Memory B cell (primary cell): ENCODE measurements around the gene CHAC1.

ENCODE experiments used
- ATAC-seq: fragments of 150-1000 bp; cut with Tn5 transposase; 2 replicates; pipeline ENCODE4 v1.10.0; 2021; ENCODE audit warnings: low read depth, mild to moderate bottlenecking, moderate library complexity
- DNase-seq, 2 donors: peaks; one replicate each; pipeline ENCODE4 v3.0.0; 2022; ENCODE audit warnings: low spot score in 2 of 2
- H3K27ac Mint-ChIP-seq: one replicate; pipeline ENCODE4 v1.8.0; 2022; ENCODE audit warnings: mild to moderate bottlenecking, moderate library complexity, mixed read lengths
- H3K27me3 Mint-ChIP-seq: one replicate; pipeline ENCODE4 v1.8.0; 2022; ENCODE audit warnings: mixed read lengths
- H3K36me3 Mint-ChIP-seq: one replicate; pipeline ENCODE4 v1.8.0; 2022; ENCODE audit warnings: mild to moderate bottlenecking, mixed read lengths
- H3K4me1 Mint-ChIP-seq: one replicate; pipeline ENCODE4 v1.8.0; 2022; ENCODE audit warnings: mixed read lengths
- H3K4me3 Mint-ChIP-seq: one replicate; pipeline ENCODE4 v1.8.0; 2022; ENCODE audit warnings: mild to moderate bottlenecking, moderate library complexity, mixed read lengths
- H3K9me3 Mint-ChIP-seq: one replicate; pipeline ENCODE4 v1.8.0; 2022; ENCODE audit warnings: mixed read lengths

The CHAC1 gene

GRCh38 chr15:40952901-40953712, at the start of gene CHAC1:
CHAC1 (plus strand) TSS chr15:40953471; CDS start chr15:40953584, 113 bp downstream.
- DNase-seq (peak; percentile 79 to 85), ATAC-seq (peak; percentile 97)
- H3K9me3 Mint-ChIP-seq = no peaks in the 10 kb centered on the region
- H3K27ac Mint-ChIP-seq = peak within 1 kb of the TSS; percentile 58
- H3K36me3 Mint-ChIP-seq = no peaks in the 10 kb centered on the region
- peak within 1 kb of the TSS; percentile 91 for H3K4me3 Mint-ChIP-seq
- H3K4me1 Mint-ChIP-seq = peaks cover 16% of the 10 kb centered on the region
- peaks cover 7% of the 10 kb centered on the region for H3K27me3 Mint-ChIP-seq

DNA sequence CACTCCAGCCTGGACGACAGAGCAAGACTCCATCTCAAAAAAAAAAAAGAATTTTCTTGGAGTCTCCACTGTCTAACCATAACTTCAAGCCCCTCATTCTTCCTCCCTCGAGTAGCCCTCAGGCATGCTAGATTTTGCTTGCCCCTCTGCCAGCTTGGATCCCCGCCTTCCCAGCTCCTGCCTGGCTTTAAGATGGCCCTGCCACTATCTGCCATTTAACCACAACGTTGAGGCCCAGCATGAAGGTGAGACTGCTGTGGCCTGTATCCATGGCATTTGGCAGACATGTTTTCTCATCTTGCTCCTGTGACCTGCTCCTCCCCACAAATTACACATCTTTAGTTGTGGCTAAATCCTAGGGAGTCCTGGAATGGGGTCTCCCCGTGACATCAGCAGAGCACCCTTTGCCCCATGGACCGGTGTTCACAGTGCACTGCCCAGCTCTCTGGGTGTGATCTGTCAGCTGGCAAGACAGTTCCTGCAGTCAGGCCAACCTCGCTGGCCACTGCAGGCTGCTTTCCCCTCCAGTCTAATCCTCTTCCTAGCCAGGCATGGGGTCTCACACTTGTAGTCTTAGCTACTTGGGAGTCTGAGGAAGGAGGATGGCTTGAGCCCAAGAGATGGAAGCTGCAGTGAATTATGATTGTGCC, 48.6 kb upstream of the CHAC1 start:
- DNase-seq = no peak
- Mint-ChIP-seq H3K36me3 (peaks cover 15% of the 10 kb centered on the region), H3K27ac (peak overlapping the region; percentile 85), H3K4me3 (no peak overlapping the region), H3K4me1 (peaks cover 42% of the 10 kb centered on the region), H3K27me3 (no peaks in the 10 kb centered on the region), H3K9me3 (no peaks in the 10 kb centered on the region)
- no peak for ATAC-seq

- Mint-ChIP-seq H3K36me3 (peaks cover 9% of the 10 kb centered on the region), H3K9me3 (no peaks in the 10 kb centered on the region), H3K4me1 (peaks cover 42% of the 10 kb centered on the region), H3K27me3 (no peaks in the 10 kb centered on the region), H3K27ac (peak overlapping the region; percentile 93), H3K4me3 (peak overlapping the region; percentile 92)
- ATAC-seq = peak; percentile 81
- peak; percentile 94 to 95 for DNase-seq
Measured at GRCh38 chr15:40906091-40906990, 46.9 kb upstream of the CHAC1 start.

DNA sequence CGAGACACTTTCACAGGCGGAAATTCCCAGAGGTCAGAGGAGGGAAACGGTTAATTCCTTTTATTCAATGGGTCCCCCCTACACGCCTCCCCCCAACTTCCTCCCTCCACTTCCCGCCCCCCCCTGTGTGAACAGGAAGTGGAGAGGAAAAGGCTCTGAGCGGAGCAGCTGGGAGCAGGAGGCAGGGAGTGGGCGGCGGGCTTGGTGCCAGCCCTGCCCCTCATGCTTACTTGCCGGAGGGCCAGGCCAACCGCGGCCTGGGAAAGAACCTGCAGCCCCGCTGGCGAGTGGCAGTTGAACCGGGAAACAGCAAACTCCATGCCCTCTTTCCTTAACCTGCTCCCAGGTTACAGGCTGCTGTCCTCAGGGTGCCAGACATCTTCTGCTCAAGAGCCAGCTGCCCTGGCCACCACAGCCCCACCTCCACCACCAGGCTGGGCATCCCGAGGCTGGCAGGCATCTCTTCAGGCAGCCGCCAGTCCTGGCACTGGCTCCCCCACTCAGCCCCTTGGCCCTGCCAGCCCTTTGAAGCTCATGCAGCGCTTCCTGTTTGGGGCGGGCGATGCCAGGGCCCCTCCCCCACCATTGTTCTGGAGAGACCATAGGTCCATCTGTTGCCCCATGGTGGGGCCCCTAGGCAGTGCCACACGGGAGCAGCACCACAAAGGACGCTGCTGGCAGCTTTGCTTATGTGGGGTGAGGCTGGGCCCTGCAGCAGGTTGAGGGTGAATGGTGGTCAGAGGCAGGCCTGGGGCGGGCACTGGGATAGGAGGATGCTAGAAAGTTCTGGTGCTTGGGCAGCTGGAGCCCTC, 46.1 kb upstream of the CHAC1 start:
- peaks cover 42% of the 10 kb centered on the region for H3K4me1 Mint-ChIP-seq
- peak overlapping the region; percentile 92 for H3K4me3 Mint-ChIP-seq
- H3K27ac Mint-ChIP-seq = peak overlapping the region; percentile 93

DNA sequence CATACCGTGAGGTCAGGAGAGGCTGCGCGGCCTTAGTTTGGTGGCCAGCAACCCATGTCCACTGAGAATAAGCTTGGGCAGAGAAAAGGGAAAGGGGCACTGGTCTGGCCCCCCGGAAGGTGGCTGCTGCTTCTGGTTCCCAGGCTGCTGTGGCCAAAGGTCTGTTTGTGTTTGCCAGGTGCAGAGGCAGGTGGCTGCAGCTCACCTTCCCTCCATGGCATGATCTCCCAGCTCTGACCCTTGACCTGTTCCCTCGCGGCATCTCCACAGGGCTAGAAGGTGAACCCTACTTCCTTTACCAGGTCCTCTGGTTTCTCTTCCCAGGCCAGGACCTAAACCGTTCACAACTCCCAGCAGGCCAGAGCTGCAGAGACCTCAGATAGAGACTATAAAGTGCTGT, 45.2 kb upstream of the CHAC1 start:
- ATAC-seq = no peak
- Mint-ChIP-seq H3K9me3 (no peaks in the 10 kb centered on the region), H3K27ac (peak overlapping the region; percentile 39), H3K27me3 (no peaks in the 10 kb centered on the region), H3K36me3 (peaks cover 6% of the 10 kb centered on the region), H3K4me1 (peaks cover 33% of the 10 kb centered on the region), H3K4me3 (peak overlapping the region; percentile 28)
- DNase-seq = no peak

More for the DNA sequence above, 46.1 kb upstream of the CHAC1 start:
- Mint-ChIP-seq H3K9me3 (no peaks in the 10 kb centered on the region), H3K27me3 (no peaks in the 10 kb centered on the region), H3K36me3 (peaks cover 9% of the 10 kb centered on the region)
- ATAC-seq = peak; percentile 21
- peak in 1 of 2 donors; percentile 58 for DNase-seq

- Mint-ChIP-seq H3K27ac (no peak overlapping the region), H3K9me3 (no peaks in the 10 kb centered on the region), H3K27me3 (no peaks in the 10 kb centered on the region), H3K36me3 (no peaks in the 10 kb centered on the region), H3K4me3 (no peak overlapping the region), H3K4me1 (peaks cover 21% of the 10 kb centered on the region)
- ATAC-seq (no peak), DNase-seq (no peak)
Measured at GRCh38 chr15:40909662-40910630, 43.3 kb upstream of the CHAC1 start.

GRCh38 chr15:40911141-40911540, 42.1 kb upstream of the CHAC1 start:
- Mint-ChIP-seq H3K4me3 (no peak overlapping the region), H3K27me3 (no peaks in the 10 kb centered on the region), H3K27ac (no peak overlapping the region), H3K36me3 (no peaks in the 10 kb centered on the region), H3K9me3 (no peaks in the 10 kb centered on the region), H3K4me1 (peaks cover 15% of the 10 kb centered on the region)
- ATAC-seq (no peak), DNase-seq (no peak)

GRCh38 chr15:40911693-40912092, 41.6 kb upstream of the CHAC1 start:
- Mint-ChIP-seq H3K36me3 (no peaks in the 10 kb centered on the region), H3K4me1 (peaks cover 14% of the 10 kb centered on the region), H3K27ac (no peak overlapping the region), H3K9me3 (no peaks in the 10 kb centered on the region), H3K4me3 (no peak overlapping the region), H3K27me3 (no peaks in the 10 kb centered on the region)
- ATAC-seq (no peak), DNase-seq (no peak)

DNA sequence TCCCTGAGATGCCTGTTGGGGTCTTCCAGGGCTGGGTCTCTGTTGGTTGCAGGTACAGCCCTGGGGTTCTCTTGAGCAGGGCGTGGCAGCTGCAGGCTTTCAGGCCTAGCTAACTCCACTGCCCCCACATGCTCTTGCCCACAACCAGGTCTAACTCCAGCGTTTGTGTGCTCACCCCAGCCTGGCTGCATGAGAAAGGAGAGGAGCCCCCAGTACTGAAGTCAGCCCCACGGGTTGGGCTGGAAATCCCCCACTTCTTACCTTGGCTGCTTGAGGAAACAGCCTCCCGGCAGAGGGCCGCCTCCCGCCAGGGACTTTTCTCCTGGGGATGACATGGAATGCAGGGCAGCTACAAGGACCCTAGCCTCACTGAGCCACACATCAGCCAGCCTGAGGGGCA, 40.8 kb upstream of the CHAC1 start:
- no peak for DNase-seq
- Mint-ChIP-seq H3K4me1 (peaks cover 8% of the 10 kb centered on the region), H3K9me3 (no peaks in the 10 kb centered on the region), H3K4me3 (no peak overlapping the region), H3K27me3 (no peaks in the 10 kb centered on the region), H3K27ac (no peak overlapping the region), H3K36me3 (no peaks in the 10 kb centered on the region)
- no peak for ATAC-seq

- no peaks in the 10 kb centered on the region for H3K36me3 Mint-ChIP-seq
- ATAC-seq (no peak), DNase-seq (no peak)
- H3K4me3 Mint-ChIP-seq = no peak overlapping the region
- H3K27ac Mint-ChIP-seq = peak overlapping the region; percentile 7
- no peaks in the 10 kb centered on the region for H3K9me3 Mint-ChIP-seq
- no peaks in the 10 kb centered on the region for H3K27me3 Mint-ChIP-seq
- H3K4me1 Mint-ChIP-seq = peaks cover 4% of the 10 kb centered on the region
Measured at GRCh38 chr15:40914013-40914412, 39.3 kb upstream of the CHAC1 start.

- Mint-ChIP-seq H3K4me3 (no peak overlapping the region), H3K4me1 (peaks cover 4% of the 10 kb centered on the region), H3K27me3 (no peaks in the 10 kb centered on the region), H3K36me3 (no peaks in the 10 kb centered on the region), H3K27ac (no peak overlapping the region), H3K9me3 (no peaks in the 10 kb centered on the region)
- peak; percentile 31 for ATAC-seq
- DNase-seq = no peak
Measured at GRCh38 chr15:40914486-40914885, 38.8 kb upstream of the CHAC1 start.

DNA sequence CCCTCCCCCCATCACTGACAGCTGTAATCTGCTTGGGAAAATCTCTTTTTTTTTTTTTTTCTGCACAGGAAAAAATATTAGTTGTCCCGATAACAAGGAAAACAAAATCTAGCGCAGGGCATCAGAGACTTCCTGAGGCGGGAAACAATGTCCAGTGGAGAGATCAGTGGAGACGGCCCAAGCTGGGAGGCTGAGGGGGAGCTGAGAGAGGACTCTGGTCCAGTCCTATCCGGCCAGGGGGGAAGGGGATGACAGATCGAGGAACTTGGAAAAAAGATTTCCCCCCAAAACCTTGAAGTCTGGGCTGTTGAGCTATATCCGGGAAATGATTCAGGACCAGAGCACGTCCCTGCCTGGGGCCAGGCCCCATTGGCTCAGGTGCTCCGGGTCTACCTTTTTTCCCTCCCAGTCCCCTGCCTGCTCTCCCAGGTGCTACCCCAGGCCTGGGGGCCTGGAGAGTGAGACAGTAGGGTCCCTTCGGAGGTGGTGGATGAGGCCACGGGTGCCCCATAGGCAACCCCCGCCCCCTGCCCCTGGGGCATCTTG, 38.1 kb upstream of the CHAC1 start:
- no peaks in the 10 kb centered on the region for H3K36me3 Mint-ChIP-seq
- H3K27ac Mint-ChIP-seq = no peak overlapping the region
- H3K4me3 Mint-ChIP-seq = no peak overlapping the region
- no peaks in the 10 kb centered on the region for H3K9me3 Mint-ChIP-seq
- ATAC-seq = no peak
- DNase-seq = no peak
- peaks cover 4% of the 10 kb centered on the region for H3K4me1 Mint-ChIP-seq
- no peaks in the 10 kb centered on the region for H3K27me3 Mint-ChIP-seq
